GM21825 (cell line): ENCODE measurements around the gene DDN.

Experiments
- ATAC-seq: cut with Tn5 transposase; IDR thresholded peaks from one replicate; pipeline ENCODE4 v1.9.1; 2021; ENCODE audit warnings: mild to moderate bottlenecking, moderate library complexity; ENCODE audit not compliant: unreplicated experiment

The DDN gene

DNA sequence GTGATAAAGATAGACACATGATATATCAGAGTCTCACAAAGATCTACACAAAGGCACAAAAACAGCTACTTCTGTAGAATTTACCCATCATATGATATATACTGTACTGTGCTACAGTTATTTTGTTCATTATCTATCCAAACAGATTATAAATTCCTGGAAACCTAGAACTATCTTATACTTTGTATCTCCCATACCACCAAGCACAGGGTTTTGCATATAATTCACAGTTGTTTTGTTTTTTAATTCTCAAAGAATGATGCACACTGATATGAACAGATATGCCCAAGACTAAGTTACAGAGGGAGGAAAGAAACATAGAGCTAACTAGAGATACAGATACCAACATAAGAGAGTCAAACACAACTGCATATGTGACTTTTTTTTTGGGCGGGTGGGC lies 16.0 kb upstream of the DDN start:
- no peak for ATAC-seq

DNA sequence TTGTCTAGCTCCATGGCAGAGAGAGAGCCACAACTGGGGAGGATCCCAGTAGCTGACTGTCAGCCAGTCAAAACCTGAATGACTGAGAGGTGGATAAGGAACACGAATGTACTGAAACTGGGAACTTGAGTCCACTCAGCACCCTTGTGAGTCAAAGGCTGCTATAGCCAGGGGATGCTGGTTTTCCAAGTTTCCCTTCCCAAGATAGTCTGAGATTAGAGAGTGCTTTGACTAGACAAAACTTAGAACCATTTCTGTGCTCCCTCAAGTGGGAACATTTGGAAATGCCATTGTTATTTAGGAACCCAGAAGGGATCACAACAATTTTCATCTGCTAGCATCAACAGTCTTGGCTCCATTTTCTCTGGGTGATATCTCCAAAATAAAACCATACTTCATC lies 15.4 kb upstream of the DDN start:
- ATAC-seq = no peak

DNA sequence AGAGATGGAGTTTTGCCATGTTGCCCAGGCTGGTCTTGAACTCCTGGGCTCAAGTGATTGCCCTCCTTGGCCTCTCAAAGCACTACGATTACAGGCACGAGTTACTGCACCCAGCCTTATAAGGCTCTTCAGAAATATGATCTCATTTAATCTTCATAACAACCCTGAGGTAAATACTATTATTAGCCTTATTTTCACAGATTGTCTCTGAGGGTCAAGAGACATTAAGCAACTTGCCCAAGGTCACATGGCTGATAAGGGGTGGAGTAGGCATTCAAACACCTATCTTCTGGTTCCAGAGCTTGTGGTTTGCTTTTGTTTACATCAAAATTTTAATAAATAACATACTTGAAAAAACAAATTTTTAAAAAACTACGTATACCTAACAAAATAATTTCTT lies 14.3 kb upstream of the DDN start:
- no peak for ATAC-seq

DNA sequence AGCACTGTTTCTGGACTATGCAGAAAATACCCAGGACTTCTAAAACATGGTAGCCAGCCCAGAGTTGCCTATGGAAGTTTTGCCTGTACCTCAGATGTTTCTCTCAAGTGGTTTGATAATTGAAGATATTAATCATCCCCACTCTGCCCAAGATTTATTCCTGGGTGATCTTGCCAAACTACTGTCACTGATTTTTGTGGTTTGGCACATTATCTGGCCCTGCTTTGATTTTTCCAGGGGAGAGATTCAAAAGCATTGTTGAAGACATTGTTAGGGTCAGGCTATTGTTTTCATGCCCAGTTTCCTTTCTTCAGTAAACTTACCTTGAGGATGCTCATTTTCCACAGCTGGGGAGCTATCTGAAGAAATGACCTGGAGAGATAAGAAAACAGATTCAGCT lies 13.6 kb upstream of the DDN start:
- no peak for ATAC-seq

DNA sequence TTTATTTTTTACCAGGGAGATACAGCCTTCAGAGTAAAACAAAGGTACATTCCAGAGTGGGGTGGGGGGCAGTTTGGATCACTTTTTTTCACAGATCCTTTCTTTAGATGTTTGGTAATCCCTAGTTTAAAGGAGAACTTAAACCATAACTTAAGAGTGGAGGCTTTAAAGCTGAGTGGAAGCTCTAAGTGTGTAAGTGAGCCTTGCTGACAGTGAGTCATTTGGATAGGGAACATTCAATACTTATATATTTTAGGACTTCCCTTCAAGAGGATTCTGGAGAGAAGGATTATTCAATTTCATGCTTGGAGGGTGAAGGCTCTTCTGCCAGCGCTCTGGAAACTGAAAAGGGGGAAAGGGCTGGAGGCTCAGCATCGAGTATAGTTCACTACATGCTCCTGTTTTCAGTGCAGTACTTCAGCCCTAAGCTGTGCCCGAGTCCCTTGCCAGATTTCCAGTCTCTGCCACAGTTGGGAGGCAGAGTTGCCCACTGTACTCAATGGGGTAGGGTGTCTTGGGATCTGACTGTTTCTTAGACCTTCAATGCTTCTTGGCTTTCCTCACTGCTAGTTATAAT lies 11.0 kb upstream of the DDN start:
- no peak for ATAC-seq

DNA sequence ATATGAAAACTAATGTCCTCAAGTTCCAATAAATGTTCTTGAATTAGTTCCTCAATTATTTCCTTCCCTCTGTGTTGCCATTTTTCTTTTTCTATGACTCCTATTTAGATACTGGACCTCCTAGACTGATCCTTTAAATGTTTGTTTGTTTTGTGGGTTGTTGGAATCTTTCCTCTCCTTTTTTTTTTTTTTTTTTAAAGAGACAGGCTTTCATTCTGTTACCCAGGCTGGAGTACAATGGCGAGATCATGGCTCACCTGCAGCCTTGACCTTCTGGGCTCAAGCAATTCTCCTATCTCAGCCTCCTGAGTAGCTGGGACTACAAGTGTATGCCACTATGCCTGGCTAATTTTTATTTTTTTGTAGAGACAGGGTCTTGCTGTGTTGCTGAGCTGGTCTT lies 9.8 kb upstream of the DDN start:
- no peak for ATAC-seq

DNA sequence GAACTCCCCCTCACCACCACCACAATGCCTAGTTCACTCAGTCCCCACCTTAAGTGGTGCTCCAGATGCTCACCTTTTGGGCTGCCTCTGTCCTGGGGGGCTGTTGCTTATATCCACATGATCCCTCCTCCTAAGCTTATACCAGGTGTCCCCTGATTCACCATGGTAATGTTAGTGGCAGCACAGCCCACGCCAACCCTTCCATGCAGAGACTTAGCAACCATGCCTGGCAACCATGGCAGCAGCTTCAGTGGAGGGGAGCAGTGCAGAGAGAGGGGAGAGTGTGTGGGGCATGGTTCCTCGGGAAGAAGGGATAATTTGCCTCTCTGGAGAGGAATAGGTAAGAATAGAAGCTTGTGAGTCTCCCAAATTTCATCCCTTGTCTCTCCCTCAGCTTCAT lies 1.2 kb upstream of the DDN start:
- no peak for ATAC-seq

DNA sequence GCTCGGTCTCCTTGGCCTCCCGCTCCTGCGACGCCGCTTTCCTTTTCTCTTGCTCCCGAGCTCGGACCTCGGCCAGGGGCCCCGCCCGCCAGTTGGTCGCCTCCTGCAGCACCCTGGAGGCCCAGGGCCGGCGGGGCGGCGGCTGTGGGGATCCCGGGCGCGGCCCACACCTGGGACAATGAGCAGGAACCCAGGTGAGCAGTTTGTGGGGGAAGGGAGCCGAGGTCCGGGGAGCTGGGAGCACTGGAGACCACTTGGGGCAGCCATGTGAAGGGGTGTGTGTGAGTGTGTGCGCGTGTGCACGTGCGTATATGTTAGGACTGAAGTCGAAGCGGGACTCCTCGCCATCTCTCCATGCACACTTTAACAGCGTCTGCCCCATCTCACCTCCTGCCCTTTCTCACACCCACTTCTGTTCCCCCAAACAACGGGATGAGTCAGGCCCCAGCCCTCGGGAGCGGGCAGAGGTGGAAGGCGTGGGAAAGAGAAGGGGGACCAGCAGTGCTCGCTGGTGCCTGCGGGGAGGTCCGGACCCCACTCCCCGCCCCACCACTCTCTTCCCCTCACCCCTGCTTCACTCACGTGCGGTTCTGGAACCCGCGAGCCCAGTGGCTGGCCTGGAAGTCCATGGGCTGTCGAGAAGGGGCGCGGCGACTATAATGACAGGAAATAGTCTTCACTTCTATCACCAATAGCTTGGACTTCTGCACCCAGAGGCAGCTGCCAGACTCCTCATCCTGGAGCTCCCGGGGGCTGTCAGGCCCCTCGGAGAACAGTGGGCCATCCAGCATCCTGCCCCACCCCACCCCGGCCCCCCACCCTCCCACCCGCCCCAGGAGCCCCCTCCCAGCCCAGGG lies 450 bp downstream of the DDN start:
- ATAC-seq = peak; percentile 16

DNA sequence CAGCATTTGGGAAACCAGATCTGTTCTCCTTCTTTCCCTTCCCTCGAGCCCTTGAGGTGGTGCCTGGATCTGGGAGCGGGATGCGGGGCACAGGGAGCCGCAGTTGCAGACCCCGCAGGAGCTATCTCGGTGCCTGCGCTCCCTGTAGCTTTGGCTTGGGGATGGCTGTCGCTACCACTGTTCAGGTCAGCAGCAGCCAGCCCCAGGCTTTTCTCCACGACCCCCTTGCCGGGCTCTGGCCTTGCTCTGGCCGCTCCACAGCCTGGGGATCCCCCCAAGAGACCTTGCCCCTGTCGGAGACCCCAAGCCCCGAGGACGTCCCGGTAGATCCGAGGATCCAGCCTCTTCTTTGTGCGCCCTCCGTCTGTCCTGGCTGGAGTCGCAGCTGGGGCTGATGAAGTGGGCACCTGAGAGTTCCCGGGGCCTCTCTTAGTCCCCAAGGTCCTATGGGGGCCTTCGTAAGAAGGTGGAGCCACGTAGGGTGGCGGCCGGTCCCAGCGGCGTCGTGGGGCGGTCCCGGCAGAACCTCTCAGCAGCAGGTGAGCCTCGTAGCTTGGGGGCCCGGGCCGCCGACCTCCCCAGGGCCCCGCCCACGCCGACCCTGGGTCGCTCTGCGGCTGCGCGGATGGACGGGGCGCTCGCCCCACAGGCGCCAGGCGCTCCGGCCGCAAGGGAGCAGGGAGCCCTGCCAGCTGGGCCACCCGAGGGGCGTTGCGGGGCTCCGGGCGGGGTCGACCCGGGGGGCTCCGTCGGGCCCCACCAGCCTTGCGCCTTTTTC lies 1.3 kb downstream of the DDN start:
- peak; percentile 41 for ATAC-seq

DNA sequence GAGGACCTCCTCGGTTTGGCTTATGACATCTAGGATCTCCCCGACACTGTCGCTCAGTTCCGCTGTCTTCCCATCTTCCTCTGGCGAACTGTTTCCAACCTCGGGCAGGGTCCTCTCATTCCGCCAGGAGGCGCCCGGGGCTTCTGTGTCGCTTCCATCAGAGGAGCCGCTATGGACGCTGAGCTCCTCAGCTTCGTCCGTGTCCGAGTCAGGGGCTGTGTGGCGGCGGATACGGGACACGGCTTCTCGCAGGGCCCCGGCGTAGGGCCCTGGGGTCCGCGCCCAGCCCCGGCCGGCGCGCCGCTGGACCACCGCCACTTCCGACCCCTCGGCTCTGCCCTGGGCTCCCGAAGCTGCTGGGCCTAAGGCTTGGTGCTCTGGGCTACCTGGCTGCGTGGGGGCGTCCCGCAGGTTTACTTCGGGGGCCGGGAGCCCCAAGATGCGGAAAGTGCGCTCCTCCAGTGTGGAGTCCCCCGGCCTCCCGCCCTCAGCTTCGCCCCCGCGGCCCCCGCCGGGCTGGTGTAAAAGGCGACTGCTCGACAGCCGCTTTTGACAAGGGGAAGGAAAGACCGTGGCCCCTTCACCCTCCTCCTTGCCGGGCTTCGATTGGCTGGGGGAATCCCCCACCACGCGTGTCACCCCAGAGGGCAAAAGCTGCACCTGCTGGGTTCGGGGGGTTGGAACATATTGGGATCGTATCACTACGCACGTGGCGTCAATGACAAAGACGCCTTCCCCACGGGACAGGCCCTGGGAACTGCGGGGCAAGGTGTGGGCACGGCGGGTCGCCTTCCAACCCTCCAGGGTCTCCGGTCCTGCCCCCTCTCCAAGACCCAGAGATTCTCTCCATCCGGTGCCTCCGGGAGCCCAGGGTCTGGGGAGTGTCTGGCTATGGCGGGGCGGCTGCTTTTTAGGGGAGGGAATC lies 2.1 kb downstream of the DDN start:
- no peak for ATAC-seq

DNA sequence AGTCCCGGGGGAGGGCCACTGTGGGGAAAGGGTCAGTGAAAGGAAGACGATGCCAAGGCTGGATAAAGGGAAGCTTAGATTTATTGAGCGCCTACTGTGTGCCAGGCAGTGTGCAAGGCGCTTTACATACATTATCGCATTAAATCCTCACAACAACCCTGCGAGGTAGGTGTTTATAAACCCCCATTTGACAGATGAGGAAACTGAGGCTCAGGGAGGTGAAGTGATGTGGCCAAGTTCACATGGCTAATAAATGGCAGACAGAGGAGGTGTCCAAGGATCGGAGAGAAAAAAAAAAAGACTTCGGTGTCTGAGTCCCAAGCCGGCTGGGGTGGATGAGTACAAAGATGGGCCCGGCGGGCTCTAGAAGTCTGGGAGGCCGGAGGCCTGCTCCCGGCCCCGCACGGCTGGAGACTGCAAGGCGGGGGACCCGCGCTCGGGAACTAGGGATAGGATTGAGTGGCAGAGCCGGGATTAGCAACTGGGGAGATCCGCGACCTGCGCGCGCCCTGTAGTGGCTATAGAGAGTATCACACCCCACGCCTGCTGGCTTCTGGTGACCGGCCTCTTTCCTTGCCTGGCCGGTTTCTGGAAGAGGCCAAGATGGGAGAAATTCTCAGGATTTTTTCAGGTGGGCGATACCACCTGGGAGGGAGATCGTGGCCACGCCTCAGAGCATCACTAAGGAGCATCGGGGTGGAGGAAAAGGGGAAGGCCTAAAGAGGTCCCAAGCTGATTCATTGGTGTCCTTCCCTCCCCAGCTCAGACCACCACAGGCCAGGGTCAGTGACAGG lies 3.9 kb downstream of the DDN start:
- ATAC-seq = no peak

DNA sequence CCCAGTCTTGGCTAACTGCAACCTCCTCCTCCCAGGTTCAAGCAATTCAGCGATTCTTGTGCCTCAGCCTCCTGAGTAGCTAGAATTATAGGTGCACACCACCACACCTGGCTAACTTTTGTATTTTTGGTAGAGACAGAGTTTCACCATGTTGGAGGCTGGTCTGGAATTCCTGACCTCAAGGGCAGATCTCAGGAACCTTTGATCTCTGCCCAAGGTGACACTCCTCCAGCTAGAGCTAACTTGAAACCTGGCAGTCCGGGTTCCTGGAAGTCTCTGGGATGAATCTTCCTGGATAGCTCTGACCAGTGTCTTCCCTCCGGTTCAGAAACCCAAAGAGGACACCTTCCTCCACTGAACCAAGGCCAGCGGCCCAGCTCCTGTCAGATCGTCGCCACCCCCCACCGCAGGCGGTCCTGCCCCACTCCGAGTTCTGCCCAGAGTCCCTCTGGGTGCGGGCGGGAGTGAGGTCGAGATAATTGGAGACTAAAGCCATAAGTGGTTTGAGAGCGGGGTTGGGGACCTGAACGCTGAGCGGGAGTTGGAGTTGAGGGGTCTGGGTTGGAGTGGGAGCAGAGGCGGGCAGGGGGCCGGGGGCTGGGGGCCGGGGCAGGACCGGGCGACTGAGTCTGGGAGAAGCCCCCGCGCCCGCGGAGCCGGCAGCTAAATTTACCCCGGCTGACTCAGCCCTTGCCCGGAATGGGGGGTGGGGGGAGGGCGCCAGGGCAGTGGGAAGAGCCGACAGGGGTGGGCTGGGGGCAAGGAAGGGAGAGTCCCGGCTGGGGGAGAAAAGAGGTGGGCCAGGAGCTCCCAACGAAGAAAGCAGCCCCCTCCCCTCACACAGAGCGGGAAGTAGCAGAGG lies 4.7 kb downstream of the DDN start:
- no peak for ATAC-seq

DNA sequence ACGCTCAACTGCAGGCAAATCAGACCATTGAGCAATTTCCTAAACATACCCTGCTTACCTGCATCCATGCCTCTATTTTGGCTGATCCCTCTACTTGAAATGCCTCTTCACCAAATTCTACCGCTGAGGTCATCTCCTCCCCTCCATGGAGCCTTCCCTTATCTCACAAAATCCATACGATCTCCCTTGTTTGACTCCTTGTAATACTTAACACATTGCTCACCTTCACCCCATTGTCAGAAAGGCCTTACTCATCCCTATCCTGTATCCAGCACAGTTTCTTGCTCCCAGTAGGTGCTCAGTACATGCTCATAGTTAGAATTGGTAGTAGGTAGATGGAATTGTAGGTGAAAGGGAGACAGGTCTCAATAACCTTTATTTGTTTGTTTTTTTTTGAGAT lies 5.4 kb downstream of the DDN start:
- no peak for ATAC-seq

DNA sequence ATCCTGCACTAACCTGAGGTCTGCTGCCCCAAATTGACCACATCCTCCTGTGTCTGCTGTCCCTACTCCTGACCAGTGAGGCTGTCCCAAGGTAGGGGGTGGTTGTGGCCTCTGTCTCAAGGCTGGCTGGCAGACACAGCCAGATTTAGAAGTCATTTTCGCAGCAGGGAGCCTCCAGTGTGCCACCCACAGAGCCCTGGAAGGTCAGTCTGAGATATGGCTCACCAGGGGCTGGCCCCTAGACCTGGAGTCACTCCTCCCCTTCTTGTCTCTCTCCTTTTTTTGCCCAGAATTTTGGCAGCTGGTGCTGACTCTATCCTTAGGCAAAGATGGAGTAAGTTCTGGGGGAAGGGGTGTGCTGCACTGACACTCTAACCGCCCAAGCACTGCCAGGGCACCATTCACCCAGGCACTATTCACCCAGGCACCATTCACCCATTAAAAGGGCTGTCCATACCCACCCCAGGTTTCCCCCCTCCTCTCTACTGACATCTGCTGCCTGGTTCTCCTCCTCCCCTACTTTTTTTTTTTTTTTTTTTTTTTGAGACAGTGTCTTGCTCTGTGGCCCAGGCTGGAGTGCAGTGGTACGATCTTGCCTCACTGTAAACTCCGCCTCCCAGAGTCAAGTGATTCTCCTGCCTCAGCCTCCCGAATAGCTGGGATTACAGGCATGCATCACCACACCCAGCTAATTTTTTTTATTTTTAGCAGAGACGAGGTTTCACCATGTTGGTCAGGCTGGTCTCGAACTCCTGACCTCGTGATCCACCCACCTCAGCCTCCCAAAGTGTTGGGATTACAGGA lies 7.7 kb downstream of the DDN start:
- no peak for ATAC-seq

DNA sequence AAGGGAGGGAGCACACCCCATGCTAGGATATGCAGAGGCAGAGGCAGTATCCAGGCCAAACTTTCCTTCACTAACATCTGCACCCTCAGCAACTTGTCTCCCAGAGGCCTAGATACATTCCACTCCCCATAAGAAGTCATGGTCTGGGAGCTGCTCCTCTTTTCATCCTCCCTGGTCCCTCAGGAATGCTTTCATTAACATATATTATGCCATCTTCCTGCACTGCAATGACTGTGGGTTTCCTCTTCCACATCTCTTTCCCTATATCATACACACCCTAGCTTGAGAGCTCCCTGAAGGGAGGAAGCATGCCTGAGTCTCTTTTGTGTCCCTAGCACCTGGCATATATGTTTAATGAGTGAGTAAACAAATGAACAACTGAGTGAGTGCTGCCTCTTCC lies 8.6 kb downstream of the DDN start:
- no peak for ATAC-seq

DNA sequence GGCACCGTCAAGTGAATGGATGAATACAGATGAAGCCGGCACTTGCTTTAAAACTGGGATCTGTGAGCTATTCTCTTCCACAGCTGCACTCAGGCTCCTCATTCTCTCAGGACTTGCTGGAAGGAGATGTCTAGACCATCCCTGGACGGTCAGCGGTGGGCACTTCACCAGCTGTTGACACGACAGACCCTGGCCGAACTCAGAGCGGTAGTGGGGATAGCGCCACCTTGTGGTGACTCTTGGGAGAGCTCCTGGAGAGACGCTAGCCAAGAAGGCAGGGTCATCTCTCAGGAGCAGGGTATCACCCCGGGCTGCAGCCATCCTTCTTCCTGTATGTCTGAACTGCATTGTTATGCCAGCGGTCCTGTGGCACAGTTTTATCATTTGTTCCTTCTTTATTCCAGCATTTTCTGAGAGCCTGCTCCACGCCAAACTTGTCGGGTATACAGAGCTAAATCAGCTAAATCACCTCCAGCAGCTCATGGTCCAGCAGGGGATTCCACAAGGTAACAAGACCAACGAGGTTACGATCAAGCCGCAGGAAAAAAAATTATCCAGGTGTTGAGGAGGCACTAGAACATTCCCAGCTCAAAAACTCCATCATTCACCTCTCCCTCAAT lies 11.0 kb downstream of the DDN start:
- no peak for ATAC-seq

DNA sequence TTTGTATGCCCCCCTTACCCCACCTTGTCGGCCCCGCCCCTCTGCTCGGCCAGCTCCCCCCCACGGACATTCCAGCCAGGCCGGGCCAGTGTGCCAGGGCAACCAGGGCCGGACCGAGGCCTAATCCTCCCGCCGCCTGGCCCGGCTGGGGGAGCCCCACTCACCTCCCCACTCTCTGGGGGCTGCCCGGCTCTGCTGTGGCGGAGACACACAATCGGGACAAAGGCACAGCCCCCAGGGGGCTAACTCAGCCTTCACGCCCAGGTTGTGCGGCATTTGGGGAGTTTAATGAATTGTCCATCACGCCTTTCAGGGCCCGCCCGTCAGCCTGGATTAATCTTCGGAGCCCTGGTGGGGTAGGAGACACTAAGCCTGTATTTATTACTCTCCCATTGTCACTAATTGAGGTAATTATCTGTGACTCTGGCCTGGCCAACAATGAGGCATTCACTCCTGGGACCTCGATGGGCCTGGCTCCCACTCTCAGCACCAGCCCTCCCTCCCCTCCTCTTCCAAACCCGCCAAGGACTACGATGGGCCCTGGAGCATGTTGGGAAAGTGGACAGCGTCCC lies 12.4 kb downstream of the DDN start:
- no peak for ATAC-seq

DNA sequence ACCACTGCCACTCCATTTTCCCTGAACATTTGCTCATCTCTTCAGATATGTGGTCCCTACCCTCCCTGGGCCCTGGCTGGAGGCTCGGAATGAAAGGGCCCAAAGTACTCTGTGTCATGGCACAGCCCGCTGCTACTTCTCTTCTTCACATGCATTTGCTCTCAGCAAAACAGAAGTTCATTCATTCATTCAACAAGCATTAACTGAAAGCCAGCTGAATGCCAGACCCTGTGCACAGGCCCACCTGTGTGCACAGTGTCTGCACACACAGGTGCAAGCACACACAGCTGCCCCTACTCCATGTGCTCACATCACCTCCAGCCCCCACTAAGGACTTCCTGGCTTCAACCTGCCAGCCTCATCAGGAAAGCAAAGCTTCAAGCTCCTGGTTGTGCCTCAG lies 13.3 kb downstream of the DDN start:
- no peak for ATAC-seq
